NOMO-1 treated with DMSO at 0.1 percent for 48 hours (cell line): Measurements from ENCODE around the gene ZNF597.
A peak's percentile ranks its signal among the peaks of the same experiment; 100 is the strongest.
"Not testable (repeated sequence)": the region's sequence is repeated elsewhere in the genome, so short reads cannot be mapped to it uniquely, and the experiment has no call there.

Experiments used
- DNase-seq: peaks from one replicate; lab custom pipeline; 2025; ENCODE audit not compliant: unreplicated experiment; lab: John Stamatoyannopoulos, UW

The ZNF597 gene

DNA sequence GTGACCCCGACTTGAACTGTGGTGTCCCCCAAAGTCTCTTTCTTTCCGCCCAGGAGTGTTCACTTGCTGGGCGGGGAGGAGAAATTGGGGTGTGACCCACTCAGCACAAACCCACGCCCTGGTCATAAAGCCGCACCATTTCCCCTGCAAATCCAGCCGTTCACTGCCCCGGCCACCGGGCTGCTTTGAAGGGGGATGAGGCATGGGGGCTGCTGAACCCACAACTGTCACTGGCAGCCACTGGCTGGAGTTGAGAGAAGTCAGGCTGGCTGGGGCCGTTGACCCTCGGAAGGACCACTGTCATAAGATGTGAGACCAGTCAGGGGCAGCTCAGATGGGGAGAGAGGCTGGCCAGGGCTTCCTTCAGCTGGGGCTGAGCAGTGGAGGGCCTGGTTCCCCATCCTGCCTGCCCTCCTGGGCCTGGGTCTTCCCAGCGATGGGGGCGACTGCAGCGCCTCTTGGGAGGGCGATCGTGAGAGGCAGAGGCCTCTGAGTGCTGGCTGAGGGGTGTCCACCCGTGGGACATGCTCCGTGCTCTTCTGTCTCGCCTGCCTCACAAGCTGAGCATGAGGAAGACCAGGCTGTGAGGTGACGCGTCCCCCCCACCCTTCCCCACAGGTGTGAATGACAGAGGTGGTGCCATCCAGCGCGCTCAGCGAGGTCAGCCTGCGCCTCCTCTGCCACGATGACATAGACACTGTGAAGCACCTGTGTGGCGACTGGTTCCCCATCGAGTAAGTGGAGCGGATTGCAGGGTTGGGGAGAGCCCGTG is 32.5 kb upstream of the ZNF597 start:
- no peak for DNase-seq

DNA sequence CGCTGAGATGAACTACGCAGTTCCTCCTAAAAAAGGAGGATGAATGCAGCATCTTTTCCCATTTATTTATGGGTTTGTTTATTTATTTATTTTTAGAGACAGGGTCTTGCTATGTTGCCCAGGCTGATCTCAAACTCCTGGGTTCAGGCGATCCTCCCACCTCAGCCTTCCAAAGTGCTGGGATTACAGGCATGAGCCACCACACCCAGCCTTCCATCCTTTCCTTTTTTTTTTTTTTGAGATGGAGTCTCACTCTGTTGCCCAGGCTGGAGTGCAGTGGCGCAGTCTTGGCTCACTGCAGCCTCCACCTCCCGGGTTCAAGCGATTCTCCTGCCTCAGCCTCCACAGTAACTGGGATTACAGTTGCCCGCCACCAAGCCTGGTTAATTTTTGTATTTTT is 31.6 kb upstream of the ZNF597 start:
- not testable (repeated sequence) for DNase-seq

DNA sequence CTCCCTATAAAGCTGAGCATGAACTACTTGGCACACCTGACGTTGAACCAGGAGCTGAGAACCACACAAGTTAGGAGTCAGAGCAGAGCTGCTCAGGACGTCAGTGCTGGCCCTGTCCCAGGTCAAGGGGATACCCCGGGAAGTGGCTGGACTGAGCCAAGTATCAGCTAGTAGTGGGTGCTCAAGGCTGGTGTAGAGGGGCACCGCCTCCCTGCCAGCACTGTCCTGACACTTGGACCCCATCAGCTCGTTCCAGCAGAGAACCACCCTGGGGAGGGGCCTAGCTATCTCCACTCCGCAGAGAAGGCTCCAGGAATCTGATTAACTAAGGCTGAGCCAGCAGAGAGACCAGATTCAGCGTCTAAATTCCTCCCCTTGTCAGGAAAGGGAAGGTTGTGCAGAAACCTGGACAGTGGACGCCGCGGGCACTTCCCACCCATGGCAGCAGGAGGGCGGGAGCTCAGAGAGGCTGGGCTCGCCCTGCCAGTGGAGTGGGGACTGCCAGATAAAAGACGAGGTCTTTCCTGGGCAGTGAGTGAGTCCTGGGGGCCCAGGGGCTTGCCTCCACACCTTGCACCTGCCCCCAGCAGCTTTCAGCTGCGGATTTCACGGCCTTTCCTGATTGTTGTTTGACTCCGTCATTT is 31.0 kb upstream of the ZNF597 start:
- no peak for DNase-seq

DNA sequence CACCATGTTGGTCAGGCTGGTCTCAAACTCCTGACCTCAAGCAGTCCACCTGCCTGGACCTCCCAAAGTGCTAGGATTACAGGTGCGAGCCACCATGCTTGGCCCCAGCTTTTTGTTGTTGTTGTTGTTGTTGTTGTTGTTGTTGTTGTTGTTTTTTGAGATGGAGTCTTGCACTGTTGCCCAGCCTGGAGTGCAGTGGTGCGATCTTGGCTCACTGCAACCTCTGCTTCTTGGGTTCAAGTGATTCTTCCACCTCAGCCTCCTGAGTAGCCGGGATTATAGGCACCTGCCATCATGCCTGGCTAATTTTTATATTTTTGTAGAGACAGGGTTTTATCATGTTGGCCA is 30.3 kb upstream of the ZNF597 start:
- DNase-seq = not testable (repeated sequence)

DNA sequence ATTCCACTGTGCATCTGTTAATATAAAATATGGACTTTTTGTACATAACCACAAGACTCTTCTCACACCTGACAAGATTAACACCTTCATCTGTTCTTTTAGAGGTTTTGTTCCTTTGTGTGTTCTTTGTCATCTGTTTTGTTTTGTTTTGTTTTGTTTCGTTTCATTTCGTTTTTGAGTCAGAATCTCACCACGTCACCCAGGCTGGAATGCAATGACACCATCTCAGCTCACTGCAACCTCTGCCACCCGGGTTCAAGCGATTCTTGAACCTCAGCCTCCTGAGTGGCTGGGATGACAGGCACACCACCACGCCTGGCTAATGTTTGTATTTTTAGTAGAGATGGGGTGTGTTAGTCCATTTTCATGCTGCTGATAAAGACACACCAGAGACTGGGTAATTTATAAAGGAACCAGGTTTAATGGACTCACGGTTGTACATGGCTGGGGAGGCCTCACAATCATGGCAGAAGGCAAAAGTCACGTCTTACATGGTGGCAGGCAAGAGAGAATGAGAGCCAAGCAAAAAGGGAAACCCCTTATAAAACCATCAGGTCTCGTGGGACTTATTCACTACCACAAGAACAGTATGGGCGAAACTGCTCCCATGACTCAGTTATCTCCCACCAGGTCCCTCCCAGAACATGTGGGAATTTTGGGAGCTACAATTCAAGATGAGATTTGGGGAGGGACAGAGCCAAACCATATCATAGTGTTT is 29.7 kb upstream of the ZNF597 start:
- DNase-seq = no peak

DNA sequence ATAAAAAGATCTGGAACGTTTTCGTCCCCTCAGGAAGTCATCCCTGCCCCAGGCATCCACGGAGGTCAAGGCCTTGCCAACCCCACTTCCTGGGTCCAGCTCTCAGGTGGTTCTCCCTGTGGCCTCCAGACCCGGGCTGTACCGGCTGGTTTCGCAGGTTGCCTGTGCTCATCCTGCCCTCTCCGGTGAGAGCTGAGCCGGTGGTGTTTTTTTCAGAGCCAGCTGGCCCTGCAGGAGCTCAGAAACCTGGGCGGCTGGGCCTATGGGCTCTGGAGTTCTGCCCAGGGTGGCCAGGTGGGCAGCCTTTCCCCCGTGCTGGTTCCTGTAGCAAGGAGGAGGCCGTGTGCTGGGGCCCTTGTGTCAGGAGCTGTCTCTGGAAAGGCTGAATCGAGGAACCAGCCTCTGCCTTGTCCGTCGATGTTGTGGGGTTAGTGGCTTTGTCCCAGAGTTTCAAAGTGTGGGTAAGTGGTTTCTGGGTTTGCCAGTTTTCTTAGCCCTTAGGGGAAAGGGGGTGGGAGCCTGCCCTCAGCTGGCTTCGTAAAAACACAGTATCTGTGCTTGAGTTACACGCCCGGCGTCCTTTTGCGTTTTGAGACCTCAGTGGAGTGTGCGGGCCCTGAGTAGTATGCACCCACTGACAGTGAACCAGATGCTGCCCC is 28.3 kb upstream of the ZNF597 start:
- no peak for DNase-seq

DNA sequence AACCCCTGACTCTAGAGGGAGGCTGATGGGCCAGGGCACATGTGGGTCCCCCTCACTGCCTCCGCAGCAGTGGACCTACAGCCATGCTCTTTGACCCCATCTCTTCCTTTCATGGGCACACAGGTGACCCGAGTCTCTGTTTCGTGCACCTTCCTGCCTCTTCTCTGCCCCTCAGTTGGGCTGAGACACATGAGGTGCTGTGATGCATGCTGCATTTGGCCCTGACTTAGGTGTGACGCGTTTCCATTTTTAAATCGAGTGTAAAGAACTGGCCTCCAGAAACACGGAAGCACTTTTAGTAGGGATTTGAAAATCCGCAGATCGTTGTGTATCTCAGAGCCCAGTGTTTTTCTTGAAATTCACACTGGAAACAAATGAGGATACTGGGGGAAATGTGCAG is 27.4 kb upstream of the ZNF597 start:
- no peak for DNase-seq

DNA sequence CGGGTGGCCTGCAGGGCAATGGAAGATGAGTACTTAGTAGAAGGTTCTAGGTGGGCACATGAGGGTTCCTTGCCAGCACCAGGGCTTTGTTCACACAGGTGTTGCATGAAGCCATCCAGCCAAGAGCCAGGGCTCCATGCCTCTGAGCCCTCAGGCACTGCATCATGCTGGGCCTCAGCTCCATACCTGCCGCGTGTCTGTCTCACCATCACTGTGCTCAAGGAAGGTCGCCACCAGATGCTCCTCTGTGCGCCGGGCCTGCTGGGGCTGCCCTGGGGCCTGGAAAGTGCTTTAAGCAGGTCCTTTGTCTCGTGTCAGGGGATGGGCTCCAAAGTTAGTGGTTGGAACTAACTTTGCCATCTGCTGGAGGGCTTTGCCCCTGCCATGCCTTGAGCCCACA is 26.4 kb upstream of the ZNF597 start:
- no peak for DNase-seq

DNA sequence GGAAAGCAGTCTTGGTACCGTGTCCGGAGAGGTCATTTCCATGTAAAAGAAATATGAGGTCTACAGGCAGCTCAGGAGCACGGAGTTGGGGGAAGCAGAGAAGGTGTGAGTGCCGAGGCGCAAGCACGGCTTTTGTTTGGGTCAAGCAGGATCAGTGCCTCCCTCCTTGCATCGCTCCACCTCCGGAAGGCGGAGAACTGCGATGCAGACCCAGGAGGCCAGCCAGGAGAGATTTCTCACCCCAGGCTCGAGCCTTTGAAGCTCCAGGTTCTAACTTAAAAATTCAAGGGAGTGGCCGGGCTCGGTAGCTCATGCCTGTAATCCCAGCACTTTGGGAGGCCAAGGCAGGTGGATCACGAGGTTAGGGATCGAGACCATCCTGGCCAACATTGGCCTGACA is 25.2 kb upstream of the ZNF597 start:
- no peak for DNase-seq

DNA sequence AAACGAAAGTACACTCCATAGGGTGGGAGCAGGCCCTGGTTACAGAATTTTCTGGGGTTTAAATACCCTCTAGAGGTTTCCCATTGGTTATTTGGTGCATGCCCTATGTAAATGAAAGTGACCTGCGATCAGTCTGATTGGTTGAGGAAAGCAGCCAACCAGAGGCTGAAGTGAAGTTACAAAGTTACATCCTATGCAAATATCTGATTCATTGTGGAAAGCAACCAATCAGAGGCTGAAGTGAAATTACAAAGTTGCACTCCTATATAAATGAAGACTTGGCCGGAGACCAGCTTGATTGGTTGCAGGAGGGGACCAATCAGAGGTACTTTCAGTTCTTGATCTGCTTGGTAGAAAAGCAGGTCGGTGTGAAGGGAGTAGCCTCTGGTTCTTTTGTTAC is 24.6 kb upstream of the ZNF597 start:
- no peak for DNase-seq

DNA sequence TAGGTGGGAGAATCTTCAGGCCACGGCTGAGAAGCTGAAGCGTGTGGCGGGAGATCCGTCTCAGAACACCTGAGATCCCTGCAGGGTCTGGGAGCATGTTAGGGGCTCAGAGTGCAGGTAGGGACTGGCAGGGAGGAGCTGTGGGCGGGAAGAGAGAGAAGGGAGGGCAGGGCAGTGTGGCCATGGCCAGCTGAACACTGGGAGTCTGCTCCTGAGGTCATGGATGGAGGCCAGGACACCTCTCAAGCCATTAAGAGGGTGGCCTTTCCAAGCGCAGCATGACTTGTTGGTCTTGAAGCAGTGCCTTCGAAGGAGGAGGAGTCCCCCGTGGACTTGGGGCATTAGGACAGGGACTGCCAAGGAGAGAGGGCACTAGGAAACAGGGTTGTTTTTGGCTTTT is 23.9 kb upstream of the ZNF597 start:
- no peak for DNase-seq

DNA sequence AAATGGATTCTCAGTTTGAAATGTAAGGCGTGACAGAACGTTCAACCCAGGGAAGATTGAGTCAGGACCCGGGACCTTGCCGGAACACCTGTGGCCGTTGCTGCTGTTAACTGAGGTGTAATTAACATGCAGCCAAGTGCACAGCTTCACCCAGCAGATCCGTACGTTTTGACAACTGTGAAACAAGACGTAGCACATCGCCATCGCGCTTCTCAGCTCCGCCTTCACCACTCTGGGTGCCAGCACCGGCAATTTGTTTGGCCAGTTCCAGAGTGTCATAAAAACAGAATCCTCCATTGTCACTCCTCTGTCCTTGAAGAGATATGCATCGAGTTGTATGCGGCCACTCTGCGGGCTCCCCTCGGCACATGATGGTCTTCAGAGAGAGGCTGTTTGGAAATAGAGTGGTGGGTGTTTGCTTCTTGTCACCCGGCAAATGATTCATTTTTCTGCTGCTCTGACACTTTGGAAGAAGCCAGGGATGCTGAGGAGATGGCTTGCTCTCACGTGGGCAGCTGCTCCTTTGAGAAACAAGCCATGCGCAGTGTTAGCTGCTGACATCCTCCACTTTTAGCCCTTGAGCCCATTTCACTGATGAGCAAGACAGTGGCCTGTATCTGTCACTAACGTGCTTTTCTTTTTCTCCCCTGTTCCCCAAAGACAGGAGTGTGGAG is 22.7 kb upstream of the ZNF597 start:
- no peak for DNase-seq

DNA sequence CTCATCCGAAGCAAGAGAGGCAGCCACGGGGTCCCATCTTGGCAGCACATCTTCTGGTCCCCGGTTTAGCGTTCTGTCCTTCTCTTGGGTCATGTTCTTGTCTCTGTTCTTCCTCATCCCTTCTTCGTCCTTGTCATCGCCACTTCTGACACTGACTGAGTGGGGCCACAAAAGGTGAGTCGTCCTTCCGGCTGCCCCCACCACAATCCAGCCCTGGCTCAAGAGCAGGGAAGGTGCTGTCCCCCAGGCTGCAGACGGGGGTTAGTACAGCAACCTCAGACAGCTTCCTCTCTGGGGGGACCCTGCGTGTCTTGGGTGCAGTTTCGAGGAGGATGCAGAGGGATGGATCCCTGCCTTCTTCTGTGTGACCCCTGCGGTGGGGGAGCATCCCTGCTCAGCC is 22.0 kb upstream of the ZNF597 start:
- no peak for DNase-seq

DNA sequence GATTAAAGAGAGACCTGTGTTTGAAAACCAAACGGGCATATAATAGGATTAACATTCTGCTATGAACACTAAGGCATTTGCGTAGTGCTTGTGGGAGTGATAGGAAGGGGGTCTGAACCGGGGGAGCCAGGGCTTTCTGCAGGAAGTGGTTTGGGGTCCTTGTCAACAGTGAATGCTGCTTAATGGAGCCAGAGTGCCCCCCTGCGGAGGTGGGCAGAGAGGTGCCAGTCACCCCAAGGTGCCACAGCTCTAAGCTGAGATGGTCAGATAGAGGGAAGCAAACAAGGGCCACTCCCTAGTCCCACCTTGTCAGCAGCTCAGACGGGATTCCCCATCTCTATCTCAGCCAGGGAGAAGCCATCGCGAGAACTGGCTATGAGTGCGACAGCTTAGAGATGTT is 17.8 kb upstream of the ZNF597 start:
- DNase-seq = no peak

DNA sequence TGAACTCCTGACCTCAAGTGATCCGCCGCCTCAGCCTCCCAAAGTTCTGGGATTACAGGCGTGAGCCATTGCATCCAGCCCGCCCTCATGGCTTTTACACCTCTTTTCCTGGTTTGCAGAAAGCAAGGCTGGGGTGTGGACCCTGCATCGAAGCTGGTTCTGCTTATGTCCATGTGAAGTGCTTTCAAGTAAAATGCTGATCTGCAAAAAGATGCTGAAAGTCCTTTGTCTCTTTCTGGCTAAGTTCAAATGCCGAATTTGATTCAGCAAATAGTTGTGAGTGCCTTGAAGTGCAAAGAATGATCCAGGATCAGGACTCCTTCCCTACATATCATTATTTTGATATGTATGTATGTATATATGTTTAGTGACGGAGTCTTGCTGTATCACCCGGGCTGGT is 17.3 kb upstream of the ZNF597 start:
- no peak for DNase-seq

DNA sequence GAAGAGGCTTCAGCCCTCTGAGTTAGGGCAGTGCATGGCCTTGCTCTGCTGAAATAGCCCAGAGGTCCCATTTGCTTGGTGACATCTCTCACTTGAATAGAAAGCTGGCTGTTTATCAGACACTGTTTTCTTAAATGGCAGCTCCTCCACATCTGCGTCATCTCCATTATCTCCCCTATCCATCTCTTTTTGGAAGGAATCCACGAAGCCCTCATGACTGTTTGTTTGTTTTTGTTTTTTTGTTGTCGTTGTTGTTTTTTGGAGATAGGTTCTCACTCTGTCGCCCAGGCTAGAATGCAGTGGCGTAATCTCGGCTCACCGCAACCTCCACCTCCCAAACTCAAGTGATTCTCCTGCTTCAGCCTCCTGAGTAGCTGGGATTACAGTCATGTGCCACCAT is 16.8 kb upstream of the ZNF597 start:
- DNase-seq = no peak

DNA sequence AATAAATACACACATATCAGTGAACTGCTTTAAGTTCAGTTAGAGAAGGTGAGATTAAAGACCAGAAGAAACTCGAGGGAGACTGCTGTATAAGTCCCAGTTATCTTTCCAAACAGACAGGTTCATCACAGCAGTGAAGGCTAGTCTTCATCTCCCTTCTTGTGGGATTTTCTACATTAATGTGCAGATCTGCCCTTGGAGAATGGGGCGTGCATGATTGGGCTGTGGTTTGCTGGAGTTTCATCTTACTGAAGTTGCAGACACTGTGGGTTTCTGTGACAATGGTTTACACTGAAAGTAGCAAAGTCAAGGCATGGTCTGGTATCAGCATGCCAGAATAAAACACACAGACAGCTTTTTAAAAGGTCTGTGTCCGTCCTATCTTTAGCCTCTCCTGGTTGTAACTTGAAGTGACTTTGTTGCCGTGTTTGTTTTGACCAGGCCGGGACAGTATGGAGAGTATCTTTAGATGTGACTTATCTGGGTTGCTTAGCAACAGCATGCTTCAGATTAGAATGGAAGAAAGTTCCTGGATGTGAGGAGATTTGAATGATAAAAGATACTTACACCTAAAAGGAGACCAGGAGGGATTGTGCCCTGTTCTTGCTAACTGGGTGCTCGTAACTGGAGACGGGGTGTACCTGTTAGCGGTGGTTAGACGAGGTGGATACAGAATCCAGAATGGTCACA is 16.2 kb upstream of the ZNF597 start:
- no peak for DNase-seq

DNA sequence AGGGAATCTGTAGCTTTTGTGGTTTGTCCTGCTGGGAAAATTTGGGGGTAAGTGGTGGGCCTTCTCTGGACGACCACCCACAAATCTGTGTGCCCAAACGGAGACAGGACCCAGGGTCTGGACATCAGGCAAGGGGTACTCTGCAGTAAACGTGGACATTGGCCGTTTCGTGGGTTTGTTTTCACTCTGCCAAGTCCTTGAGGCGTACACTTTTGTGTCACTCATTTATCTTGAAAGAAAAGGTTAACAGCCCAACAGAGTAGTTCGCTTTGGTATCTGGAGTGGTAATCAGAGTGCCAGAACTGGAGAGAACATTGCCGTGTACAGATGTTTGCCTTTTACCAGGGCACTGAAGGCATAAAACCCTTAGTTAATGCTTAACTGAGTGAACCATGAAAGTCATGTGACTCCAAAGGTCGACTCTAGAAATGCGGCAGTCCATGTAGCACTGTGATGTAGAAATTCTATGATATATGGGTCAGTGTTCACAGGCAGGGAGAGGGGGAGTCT is 15.6 kb upstream of the ZNF597 start:
- peak; percentile 23 for DNase-seq

DNA sequence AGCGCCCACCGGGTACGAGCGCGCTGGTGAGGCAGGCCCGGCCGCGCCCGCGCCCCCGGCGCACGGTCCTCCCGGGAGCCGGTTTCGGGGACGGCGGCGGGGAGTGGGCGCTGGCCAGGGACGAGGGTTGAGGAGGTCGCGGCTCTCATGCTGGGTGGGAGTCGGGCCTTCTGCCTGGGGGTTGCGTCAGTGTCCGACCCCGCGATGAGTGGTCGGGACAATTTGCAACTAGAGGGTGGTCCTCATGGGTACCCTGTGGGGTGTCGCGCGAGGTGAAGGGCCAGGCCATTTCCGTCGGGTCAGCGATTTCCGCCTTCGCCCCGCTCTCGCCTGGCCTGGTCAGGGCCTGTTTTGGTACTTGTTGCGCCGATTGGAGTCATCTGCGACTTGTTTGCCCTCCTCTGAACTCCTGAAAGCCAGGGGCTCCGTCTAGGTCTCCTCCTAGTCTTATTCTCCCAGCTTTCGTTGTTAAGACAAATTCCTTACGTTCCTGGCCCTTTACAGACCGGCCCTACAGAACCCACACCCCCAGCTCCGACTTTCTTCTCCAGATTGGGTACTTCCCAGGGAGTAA is 15.1 kb upstream of the ZNF597 start:
- DNase-seq = no peak
